Measurements from ENCODE around the gene MGRN1. TPM values are rescaled to one million over a fixed set of nuclear protein-coding genes. Genes with fewer than 3 reads are reported as not detected.

Gene MGRN1
- total and polyA plus RNA-seq, 2 of the 13 experiments (the other 11 are each of a cell fraction or from before 2014, with no cell fraction given) = 11.9 to 12.6 TPM

DNA sequence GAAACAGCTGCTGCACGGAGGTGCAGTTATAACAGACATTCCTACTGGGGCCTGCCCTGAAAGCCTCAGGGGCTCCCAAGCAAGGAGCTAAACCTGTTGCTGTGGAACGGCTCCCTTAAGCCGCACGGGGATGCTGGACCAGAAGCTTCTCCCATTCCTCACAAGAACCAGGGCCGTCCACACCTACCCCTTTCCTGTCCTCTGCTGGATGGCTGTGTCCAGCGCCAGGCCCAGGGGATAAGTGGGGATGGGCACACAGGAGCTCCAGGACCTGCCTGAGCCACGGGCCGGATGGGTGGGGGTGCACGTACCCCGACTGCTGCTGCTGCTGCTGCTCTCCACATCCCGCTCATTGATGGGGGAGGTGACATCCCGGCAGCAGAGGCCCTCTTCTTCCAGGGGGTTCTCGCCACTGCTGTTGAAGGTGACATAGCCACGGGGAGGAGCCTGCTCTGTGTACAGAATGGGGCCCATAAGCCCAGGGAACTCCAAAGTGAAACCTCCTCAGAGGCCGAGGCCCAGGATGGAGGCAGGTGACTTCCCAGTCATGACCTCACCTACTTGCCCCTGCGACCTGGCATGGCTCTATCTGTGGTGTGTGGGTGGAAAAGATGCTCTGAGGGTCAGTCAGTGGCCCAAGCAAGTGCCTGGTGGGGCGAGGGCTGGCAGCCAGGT lies 77.3 kb downstream of the MGRN1 start (continued):
- TF ChIP-seq, protein P1, sequence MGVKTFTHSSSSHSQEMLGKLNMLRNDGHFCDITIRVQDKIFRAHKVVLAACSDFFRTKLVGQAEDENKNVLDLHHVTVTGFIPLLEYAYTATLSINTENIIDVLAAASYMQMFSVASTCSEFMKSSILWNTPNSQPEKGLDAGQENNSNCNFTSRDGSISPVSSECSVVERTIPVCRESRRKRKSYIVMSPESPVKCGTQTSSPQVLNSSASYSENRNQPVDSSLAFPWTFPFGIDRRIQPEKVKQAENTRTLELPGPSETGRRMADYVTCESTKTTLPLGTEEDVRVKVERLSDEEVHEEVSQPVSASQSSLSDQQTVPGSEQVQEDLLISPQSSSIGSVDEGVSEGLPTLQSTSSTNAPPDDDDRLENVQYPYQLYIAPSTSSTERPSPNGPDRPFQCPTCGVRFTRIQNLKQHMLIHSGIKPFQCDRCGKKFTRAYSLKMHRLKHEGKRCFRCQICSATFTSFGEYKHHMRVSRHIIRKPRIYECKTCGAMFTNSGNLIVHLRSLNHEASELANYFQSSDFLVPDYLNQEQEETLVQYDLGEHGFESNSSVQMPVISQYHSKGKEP (CRISPR knock-in tag; IDR thresholded peaks at IDR 0.05) = no peak
- TF ChIP-seq HNRNPL (IDR thresholded peaks at IDR 0.05; ENCODE audit: low read depth, low read length) (no peak), ZNF136 (CRISPR knock-in tag; IDR thresholded peaks at IDR 0.05; ENCODE audit: low read depth) (no peak), RARA (CRISPR knock-in tag; IDR thresholded peaks at IDR 0.05) (no peak), ZNF180 (CRISPR knock-in tag; IDR thresholded peaks at IDR 0.05; ENCODE audit: borderline replicate concordance, low read depth) (no peak), TEAD3 (CRISPR knock-in tag; optimal IDR thresholded peaks at IDR 0.05; ENCODE audit: borderline replicate concordance) (peak; percentile 20), ZNF230 (CRISPR knock-in tag; IDR thresholded peaks at IDR 0.05) (no peak)
- TF ChIP-seq, protein P2, sequence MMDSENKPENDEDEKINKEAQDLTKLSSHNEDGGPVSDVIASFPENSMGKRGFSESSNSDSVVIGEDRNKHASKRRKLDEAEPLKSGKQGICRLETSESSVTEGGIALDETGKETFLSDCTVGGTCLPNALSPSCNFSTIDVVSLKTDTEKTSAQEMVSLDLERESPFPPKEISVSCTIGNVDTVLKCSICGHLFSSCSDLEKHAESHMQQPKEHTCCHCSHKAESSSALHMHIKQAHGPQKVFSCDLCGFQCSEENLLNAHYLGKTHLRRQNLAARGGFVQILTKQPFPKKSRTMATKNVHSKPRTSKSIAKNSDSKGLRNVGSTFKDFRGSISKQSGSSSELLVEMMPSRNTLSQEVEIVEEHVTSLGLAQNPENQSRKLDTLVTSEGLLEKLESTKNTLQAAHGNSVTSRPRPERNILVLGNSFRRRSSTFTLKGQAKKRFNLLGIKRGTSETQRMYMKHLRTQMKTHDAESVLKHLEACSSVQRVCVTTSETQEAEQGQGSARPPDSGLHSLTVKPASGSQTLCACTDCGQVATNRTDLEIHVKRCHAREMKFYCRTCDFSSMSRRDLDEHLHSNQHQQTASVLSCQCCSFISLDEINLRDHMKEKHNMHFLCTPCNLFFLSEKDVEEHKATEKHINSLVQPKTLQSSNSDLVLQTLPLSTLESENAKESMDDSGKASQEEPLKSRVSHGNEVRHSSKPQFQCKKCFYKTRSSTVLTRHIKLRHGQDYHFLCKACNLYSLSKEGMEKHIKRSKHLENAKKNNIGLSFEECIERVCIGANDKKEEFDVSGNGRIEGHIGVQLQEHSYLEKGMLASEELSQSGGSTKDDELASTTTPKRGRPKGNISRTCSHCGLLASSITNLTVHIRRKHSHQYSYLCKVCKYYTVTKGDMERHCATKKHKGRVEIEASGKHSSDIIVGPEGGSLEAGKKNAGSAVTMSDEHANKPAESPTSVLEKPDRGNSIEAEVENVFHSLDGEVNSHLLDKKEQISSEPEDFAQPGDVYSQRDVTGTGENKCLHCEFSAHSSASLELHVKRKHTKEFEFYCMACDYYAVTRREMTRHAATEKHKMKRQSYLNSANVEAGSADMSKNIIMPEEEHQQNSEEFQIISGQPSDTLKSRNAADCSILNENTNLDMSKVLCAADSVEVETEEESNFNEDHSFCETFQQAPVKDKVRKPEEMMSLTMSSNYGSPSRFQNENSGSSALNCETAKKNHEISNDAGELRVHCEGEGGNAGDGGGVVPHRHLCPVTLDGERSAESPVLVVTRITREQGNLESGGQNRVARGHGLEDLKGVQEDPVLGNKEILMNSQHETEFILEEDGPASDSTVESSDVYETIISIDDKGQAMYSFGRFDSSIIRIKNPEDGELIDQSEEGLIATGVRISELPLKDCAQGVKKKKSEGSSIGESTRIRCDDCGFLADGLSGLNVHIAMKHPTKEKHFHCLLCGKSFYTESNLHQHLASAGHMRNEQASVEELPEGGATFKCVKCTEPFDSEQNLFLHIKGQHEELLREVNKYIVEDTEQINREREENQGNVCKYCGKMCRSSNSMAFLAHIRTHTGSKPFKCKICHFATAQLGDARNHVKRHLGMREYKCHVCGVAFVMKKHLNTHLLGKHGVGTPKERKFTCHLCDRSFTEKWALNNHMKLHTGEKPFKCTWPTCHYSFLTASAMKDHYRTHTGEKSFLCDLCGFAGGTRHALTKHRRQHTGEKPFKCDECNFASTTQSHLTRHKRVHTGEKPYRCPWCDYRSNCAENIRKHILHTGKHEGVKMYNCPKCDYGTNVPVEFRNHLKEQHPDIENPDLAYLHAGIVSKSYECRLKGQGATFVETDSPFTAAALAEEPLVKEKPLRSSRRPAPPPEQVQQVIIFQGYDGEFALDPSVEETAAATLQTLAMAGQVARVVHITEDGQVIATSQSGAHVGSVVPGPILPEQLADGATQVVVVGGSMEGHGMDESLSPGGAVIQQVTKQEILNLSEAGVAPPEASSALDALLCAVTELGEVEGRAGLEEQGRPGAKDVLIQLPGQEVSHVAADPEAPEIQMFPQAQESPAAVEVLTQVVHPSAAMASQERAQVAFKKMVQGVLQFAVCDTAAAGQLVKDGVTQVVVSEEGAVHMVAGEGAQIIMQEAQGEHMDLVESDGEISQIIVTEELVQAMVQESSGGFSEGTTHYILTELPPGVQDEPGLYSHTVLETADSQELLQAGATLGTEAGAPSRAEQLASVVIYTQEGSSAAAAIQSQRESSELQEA (CRISPR knock-in tag; IDR thresholded peaks at IDR 0.05; ENCODE audit: not compliant biosample characterization) = no peak

Measured in HepG2 (cell line).